ENCODE data around the gene PRR15.

PRR15 gene

GRCh38 chr7:29556405-29557195 lies 7.0 kb upstream of the PRR15 start:
- ChIA-PET POLR2A (ENCODE audit: low non-redundant PET) (no interaction called here), CTCF (no interaction called here)
- H3K27ac ChIP-seq = no peak overlapping the region
- TF ChIP-seq CTCF (conservative IDR thresholded peaks at IDR 0.05; ENCODE audit: low read depth) = no peak
- no peak for DNase-seq (ENCODE audit: low spot score)

GRCh38 chr7:29557954-29558353 lies 5.7 kb upstream of the PRR15 start:
- no peak overlapping the region for H3K27ac ChIP-seq
- DNase-seq (ENCODE audit: low spot score) = no peak
- ChIA-PET POLR2A (ENCODE audit: low non-redundant PET) (no interaction called here), CTCF (interaction anchor here (0.6 kb wide), 1 partner anchor 1870 kb away, joined by 3 read pairs; no protein-coding TSS in a partner anchor)
- no peak for TF ChIP-seq CTCF (conservative IDR thresholded peaks at IDR 0.05; ENCODE audit: low read depth)

- no peak overlapping the region for H3K27ac ChIP-seq
- POLR2A ChIA-PET (ENCODE audit: low non-redundant PET) = no interaction called here
- CTCF ChIA-PET = no interaction called here
- no peak for DNase-seq (ENCODE audit: low spot score)
- no peak for TF ChIP-seq CTCF (conservative IDR thresholded peaks at IDR 0.05; ENCODE audit: low read depth)
Observed at GRCh38 chr7:29561271-29561670, 2.4 kb upstream of the PRR15 start.

- ChIA-PET CTCF (interaction anchor here (0.6 to 0.7 kb wide), 2 partner anchors 104 to 529 kb away, joined by 3 to 10 read pairs; no protein-coding TSS in a partner anchor), POLR2A (ENCODE audit: low non-redundant PET) (no interaction called here)
- no peak overlapping the region for H3K27ac ChIP-seq
- no peak for DNase-seq (ENCODE audit: low spot score)
- TF ChIP-seq CTCF (conservative IDR thresholded peaks at IDR 0.05; ENCODE audit: low read depth) = no peak
Observed at GRCh38 chr7:29562307-29562706, 1.3 kb upstream of the PRR15 start.

- ChIA-PET POLR2A (ENCODE audit: low non-redundant PET) (no interaction called here), CTCF (interaction anchor here (1.1 kb wide), 1 partner anchor 24 kb away, joined by 3 read pairs; no protein-coding TSS in a partner anchor)
- peak overlapping the region; percentile 84 for H3K27ac ChIP-seq
- peak; percentile 81 for DNase-seq (ENCODE audit: low spot score)
- TF ChIP-seq CTCF (conservative IDR thresholded peaks at IDR 0.05; ENCODE audit: low read depth) = 0 out of 2 replicates have a peak, but pooled peaks have one; percentile 0
Observed at GRCh38 chr7:29564496-29565223, 1.0 kb downstream of the PRR15 start.

GRCh38 chr7:29565224-29565630 lies 1.6 kb downstream of the PRR15 start:
- ChIA-PET POLR2A (ENCODE audit: low non-redundant PET) (no interaction called here), CTCF (interaction anchor here (0.6 to 1.1 kb wide), 2 partner anchors 24 to 40 kb away, joined by 3 read pairs; no protein-coding TSS in a partner anchor)
- peak overlapping the region; percentile 84 for H3K27ac ChIP-seq
- DNase-seq (ENCODE audit: low spot score) = no peak
- no peak for TF ChIP-seq CTCF (conservative IDR thresholded peaks at IDR 0.05; ENCODE audit: low read depth)

All from RWPE1 (cell line).